ENCODE results near the gene JAK1. TPM values are rescaled to one million over a fixed set of nuclear protein-coding genes. Genes with fewer than 3 reads are reported as not detected.

The JAK1 gene
- total and polyA plus RNA-seq, 2 of the 8 experiments (the other 6 are each of a cell fraction or from before 2014, with no cell fraction given): 7.8 to 24.5 TPM

DNA sequence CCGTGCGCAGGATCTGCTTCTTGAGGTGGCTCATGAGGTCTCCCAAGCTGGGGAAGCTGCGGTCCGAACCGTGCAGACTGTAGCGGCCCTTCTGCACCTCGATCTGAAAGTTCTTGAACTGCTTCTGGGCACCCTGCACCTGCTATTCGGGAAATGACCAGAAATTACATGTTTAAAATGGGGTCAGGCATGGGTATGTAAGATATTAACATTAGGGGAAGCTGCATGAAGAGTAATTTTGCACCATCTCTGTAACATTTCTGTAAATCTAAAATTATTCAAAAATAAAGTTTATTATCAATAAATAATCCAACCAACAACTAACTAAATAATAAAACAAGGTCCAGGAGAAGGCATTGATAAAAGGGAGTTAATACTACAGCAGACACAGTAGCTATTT is 110.8 kb downstream of the JAK1 start (continued):
- TF ChIP-seq, protein P1, sequence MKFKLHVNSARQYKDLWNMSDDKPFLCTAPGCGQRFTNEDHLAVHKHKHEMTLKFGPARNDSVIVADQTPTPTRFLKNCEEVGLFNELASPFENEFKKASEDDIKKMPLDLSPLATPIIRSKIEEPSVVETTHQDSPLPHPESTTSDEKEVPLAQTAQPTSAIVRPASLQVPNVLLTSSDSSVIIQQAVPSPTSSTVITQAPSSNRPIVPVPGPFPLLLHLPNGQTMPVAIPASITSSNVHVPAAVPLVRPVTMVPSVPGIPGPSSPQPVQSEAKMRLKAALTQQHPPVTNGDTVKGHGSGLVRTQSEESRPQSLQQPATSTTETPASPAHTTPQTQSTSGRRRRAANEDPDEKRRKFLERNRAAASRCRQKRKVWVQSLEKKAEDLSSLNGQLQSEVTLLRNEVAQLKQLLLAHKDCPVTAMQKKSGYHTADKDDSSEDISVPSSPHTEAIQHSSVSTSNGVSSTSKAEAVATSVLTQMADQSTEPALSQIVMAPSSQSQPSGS (IDR thresholded peaks at IDR 0.05; ENCODE audit: low read length): no peak
- TF ChIP-seq HDAC6 (IDR thresholded peaks at IDR 0.05; ENCODE audit: low read depth, low read length) (no peak), CHD7 (IDR thresholded peaks at IDR 0.05; ENCODE audit: insufficient replicate concordance, low read length) (no peak), POU5F1 (IDR thresholded peaks at IDR 0.05; ENCODE audit: low read depth, low read length) (no peak), CBX5 (IDR thresholded peaks at IDR 0.05; ENCODE audit: low read depth, low read length) (no peak)

Measured in H1 (cell line).